Measurements from ENCODE around the gene CDRT4.
"Not testable (repeated sequence)": the region's sequence is repeated elsewhere in the genome, so short reads cannot be mapped to it uniquely, and the experiment has no call there.

Gene CDRT4

GRCh38 chr17:15467592-15467991 lies at the start of gene CDRT4:
Gene CDRT4 (minus strand): TSS chr17:15467621. CDS start chr17:15440238, 27,383 bp downstream.
- no peak for DNase-seq

GRCh38 chr17:15516150-15516549 lies 48.7 kb upstream of the CDRT4 start:
- DNase-seq = no peak

- no peak for DNase-seq
These were observed 47.0 kb upstream of the CDRT4 start for GRCh38 chr17:15514469-15514868.

GRCh38 chr17:15513856-15514459 lies 46.5 kb upstream of the CDRT4 start:
- DNase-seq = no peak

GRCh38 chr17:15513058-15513791 lies 45.8 kb upstream of the CDRT4 start:
- DNase-seq = no peak

DNA sequence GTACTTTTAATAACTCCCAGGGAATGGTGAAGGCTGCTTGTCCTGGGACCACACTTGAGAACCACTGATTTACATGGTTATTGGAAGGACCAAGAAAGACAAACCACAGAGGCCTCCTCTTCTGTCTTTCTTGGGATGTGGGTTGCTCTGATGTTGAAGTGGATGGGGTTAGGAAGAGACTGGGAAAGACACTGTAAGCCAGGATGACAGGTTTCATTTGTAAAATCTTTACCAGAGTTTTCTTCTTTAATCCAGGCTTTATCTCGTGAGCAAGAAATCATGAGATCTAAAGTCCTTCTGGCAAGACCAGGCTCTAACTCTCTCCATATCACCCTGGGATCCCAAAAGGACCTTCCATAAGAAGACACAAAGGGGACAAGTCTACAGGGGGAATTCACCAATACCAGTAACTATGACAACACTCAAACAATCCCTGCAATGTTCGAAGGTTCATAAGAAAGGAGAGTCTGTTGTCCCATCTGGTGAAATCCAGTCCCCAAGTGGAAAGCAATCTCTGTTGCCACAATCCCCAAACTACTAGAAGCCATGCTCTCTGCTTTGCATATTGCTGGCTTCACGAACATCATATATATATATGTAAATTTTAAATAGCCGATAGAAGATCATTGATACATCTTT lies 44.8 kb upstream of the CDRT4 start:
- no peak for DNase-seq

GRCh38 chr17:15511142-15511541 lies 43.7 kb upstream of the CDRT4 start:
- DNase-seq = no peak

- DNase-seq = no peak
These were observed 42.9 kb upstream of the CDRT4 start for GRCh38 chr17:15510361-15510760.

GRCh38 chr17:15509095-15509494 lies 41.7 kb upstream of the CDRT4 start:
- no peak for DNase-seq

GRCh38 chr17:15508466-15508865 lies 41.0 kb upstream of the CDRT4 start:
- no peak for DNase-seq

- no peak for DNase-seq
These were observed 40.5 kb upstream of the CDRT4 start for GRCh38 chr17:15507896-15508295.

- no peak for DNase-seq
These were observed 39.6 kb upstream of the CDRT4 start for GRCh38 chr17:15507001-15507400.

GRCh38 chr17:15505708-15506107 lies 38.3 kb upstream of the CDRT4 start:
- DNase-seq = not testable (repeated sequence)

DNA sequence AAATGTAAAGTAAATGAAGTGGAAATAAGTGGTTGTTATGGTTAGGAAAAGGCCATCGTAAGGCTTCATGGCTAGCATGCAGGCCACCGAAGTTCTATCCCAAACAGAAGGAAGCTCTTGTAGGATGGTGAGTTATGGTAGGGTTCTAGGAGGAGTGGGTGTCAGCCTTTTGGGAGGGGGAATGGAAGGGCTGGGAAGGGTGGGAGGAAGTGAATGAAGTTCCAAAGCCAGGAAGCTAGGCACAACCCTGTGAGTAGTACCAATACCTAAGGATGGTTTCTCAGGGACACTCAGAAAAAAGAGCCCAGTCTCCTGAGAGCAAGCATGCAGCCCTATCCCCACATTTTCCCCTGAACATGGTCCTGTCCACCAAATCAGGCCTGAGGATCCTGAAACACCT lies 36.3 kb upstream of the CDRT4 start:
- DNase-seq = no peak

- no peak for DNase-seq
These were observed 35.1 kb upstream of the CDRT4 start for GRCh38 chr17:15502369-15503112.

DNA sequence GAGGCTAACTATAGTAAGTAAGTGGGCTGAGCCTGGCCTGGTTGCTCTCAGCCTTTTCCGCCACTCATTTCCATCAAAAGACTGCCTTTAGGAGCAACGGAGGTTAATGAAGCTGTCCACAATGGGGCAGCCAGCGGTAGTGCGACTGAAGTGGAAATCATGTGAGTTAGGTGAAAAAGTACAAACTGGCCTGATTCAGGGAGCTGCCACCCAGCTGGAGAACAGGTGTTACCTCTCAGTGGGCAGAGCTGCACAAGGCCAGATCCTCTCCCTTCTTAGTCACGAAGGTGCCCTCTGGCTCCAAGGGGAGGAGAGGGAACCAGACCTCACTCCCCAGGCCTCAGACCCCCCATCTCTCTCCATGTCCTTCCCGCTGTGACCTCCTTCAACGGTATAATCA lies 34.4 kb upstream of the CDRT4 start:
- peak; percentile 24 for DNase-seq

DNA sequence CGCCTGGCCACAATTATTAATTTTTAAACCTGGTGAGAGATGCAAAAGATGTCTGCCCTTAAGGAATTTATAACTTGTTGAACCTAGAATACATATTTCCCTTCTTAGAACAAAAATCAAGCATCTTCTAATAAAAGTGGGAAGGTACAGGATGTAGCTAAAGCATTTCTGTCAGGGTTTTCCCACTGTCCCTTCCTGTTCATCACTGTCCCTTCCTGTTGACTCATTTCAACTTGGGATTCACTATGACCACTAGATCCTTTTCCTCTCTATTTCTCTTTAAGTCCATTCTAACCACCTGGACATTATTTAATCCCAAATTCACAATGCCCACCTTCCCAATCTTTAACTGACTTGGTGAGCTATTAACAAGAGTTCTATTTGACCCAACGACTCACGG lies 33.9 kb upstream of the CDRT4 start:
- DNase-seq = no peak

DNA sequence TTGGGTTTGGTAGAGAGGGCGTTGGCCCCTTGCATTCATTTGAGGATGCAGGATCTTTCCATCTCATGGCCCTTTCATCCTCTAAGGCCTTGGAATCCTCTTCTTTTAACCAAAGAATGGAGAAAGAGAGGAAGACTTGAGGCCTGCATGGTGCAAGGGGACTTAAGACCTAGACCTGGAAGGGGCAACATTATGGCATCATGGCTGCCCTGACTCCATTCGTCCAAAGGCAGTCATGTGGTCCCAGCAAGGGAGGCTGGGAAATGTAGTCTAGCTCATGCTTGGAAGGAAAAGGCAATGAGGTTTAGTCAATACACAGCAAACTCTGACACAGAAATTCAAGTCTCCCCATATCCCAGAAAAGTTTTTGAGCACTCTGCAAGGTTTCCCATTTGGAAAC lies 30.7 kb upstream of the CDRT4 start:
- no peak for DNase-seq

DNA sequence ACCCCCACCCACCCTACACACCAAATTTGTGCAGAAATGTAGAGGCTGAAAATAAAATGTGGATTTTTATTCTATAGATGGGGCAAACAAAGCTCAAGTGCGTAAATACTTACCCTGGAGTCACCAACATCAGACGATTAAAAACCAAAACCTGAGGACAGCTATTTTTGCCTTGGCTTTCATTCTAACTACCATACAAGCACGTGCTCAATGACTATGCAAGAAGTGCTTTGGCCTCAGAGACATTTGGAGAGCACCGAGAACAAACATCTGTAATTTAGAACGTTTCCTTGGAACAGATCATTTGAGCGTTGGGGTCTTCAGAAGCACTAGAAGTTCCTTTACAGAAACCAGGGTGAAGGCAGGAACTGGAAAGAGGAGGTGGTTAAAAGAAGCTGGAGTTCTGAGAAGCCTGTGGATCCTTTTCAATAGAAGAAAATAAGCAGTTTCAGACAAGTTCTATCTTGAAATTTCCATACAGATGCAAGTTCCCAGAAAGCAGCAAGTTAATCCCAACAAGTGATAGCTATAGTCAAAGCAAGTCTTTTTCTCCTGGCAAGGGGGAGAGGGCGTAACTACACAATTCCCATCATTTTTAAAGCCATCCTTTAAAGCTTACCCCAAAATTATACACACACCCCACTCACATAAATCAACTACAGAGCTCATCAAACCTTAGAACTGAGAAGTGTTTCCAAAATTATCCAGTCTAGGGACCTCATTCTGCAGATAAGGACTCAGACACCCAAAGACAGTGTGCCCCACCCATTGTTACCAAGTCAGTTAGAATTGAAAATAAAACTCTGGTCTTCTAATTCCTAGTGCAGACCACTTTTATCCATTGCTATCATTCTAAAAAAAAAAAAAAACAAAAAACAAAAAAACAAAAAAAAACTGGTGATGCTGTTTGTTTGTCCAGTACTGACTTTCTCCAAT lies 29.6 kb upstream of the CDRT4 start:
- no peak for DNase-seq

DNA sequence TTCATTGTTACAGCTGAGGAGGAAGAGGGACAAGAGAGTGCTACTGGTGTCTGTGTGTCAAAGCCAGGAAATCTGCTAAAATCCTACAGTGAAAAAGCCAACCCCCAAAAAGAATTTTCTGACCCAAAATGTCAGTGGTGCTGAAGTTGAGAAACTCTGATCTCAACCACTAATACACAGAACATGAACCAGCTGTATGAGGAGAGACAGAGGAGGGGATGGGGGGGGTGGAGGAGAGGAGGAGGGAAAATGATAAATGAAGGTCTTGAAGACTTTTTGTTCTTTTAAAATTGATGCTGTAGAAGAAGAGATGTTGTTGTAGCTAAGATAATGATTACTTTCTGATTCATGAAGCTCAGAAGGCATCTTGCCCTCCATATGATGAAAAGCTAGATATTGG lies 27.4 kb upstream of the CDRT4 start:
- DNase-seq = no peak

- no peak for DNase-seq
These were observed 26.2 kb upstream of the CDRT4 start for GRCh38 chr17:15493693-15494035.

Data from DMS79 (cell line).